Measurements from ENCODE around the gene ZNF750.

GRCh38 chr17:82812058-82812457 lies 27.8 kb downstream of the ZNF750 start:
- TF ChIP-seq EZH2 (IDR thresholded peaks at IDR 0.05; ENCODE audit: borderline replicate concordance, low read length) (no peak), CTCF (IDR thresholded peaks at IDR 0.05; ENCODE audit: low read length) (no peak)

Measured in OCI-LY1 (cell line).